NCI-H1417 treated with DMSO at 0.1 percent for 48 hours (cell line): Measurements from ENCODE around the gene TCEA2.

ENCODE experiments used
- DNase-seq: peaks from one replicate; lab custom pipeline; 2025; lab: John Stamatoyannopoulos, UW

The TCEA2 gene

DNA sequence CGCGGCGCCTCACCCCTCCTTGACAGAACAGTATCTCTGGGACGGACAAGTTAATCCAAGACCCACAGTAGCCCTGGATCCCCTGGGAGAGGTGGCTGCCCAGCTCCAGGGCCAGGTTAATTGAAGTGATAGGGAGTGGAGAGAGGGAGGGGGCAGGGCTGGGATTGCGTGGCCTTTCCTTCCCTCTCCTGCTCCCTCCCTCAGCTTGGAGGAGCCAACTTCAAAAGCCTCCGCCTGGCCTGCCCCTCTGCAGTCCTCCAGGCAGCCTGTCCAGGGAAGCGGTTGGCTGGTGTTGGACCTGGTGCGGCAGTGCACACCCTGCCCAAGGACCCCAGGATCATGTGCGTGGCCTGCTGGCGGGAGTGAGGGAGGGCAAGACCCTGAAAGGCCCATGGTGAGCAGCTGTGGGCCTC lies 27.1 kb upstream of the TCEA2 start, which contains the start of gene C20orf204:
Gene C20orf204 (plus strand): TSS at position 250 of the 413 bp plus-strand sequence. CDS start 142 bp downstream, at position 392.
- no peak for DNase-seq

DNA sequence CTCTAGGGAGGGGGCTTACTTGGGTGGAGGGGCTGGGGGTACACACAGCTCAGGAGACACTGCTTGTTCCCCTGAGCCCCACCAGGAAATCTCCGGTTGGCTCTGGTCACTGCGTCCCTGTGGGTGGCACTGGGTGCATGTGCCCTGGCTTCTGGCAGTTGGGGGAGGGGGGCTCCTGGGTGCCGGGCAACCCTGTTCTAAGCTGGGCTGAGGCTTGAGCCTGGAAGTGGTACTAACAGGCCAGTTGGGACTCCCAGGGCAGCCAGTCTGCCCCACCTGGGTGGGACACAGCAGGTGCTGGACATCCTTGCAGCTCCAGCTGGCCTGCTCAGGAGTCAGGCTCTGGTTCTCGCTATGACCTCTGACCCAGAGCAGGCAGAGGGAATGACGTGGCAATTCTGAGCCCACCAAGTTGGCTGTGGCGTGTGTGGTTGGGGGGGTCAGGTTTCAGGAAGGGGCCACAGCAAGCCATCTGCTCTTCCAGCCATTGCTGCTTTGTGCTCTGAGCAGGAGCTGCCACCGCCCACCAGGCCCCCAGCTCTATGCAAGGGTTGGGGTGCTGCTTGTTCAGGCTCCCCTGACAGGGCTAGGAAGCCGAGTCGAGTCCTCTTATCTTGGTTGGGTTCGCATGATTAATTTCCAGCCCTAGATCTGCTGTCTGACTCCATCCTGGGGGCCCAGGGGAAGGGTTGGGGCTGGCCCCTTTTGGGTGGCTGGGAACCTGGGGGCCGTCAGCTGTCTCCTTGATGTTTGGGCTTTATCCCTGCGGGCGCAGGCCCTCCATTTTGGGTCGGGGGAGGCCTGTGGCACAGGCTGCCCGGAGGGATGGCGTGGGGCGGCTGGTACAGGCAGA lies 26.4 kb upstream of the TCEA2 start:
- DNase-seq: no peak

DNA sequence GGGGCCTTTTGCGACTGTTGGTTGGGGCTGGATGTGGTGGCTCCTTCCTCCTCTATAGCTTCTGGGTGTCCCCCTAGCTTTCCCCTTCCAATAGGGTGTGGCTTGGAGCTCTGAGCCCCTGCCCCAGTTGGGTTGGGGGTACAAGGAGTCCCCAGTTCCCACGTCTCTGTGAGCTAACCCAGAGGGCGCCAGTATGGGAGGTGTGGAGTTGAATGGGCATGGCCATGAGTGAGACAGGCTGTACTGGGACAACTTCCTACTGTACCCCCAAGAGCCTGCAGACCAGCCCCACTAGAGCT lies 25.9 kb upstream of the TCEA2 start:
- DNase-seq: no peak

DNA sequence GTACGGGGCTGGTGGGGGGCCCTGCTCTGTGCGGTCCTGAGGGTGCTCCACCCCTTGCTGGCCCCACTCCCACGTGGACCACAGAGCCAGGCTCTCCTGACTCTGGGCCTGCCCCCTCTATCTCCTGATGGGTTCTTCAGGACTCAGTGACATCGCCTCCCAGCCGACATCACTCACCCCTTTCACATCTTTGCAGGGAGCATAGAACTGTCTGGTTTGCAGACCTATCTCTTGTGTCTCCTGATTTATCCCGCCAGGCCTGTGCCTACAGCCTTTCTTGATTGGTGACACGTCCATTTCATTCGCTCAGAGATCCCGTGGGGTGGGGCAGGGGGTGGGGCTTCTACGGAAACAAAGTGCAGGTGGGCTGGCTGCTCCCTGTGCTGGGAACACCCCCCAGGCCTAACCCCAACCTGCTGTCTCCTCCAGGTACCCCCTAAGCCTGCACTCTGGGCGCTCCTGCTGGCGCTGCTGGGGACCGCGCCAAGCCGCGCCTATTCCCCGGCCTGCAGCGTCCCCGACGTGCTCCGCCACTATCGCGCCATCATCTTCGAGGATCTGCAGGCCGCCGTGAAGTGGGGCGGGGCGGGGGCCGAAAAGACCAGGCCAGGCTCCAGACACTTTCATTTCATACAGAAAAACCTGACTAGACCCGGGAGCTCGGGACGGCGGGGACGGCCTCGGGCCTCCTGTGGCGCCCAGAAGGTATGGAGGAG lies 25.3 kb upstream of the TCEA2 start:
- no peak for DNase-seq

DNA sequence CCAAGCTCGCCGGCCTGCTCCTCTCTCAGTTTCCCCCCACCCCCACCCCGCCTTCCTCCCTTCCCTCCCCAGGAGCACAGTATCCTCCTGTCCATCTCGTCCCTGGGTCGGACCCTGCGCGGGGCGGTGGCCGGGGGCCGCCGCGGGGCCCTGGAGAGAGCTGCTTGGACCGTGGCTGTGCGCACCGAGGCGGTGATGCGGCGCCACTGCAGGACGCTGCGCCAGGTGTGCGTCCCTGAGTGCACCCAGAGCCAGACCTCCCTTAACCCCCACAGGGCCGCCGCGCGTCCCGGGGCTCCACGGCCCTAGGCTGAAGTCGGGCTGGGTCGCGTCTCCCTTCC lies 24.8 kb upstream of the TCEA2 start:
- DNase-seq: no peak

DNA sequence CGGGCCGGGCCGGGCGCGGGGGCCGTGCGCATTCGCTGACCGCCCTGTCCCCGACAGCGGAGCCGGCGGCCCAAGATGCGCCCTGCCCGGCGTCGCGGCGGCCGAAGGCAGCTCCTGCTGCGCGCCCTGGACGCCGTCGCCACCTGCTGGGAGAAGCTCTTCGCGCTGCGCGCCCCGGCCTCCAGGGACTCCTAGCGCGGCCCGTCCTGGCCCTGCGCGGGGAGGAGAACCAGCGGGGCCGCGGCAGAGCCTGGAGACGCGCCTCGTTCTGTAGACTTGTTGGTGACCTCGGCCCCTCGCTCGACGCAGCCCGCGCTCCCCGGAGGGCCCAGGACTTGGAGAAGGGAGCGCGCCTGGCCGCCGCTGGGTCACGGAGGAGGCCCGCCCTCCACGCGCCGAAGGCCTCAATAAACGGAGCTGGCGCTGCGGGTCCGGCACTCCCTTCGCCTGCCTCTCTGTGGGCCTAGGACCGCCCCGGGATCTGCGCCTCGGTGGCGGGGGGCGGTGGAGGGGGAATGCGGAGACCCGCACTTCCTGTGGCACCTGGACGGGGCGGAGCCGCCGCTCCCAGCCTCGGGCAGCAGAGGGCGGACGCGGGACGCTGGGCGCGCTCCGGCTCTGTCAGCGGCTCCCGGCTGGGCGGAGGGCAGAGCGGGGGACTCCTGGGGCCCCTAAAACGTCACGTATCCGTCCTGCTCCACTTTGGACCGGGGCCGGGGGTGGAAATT lies 24.3 kb upstream of the TCEA2 start:
- peak; percentile 18 for DNase-seq

DNA sequence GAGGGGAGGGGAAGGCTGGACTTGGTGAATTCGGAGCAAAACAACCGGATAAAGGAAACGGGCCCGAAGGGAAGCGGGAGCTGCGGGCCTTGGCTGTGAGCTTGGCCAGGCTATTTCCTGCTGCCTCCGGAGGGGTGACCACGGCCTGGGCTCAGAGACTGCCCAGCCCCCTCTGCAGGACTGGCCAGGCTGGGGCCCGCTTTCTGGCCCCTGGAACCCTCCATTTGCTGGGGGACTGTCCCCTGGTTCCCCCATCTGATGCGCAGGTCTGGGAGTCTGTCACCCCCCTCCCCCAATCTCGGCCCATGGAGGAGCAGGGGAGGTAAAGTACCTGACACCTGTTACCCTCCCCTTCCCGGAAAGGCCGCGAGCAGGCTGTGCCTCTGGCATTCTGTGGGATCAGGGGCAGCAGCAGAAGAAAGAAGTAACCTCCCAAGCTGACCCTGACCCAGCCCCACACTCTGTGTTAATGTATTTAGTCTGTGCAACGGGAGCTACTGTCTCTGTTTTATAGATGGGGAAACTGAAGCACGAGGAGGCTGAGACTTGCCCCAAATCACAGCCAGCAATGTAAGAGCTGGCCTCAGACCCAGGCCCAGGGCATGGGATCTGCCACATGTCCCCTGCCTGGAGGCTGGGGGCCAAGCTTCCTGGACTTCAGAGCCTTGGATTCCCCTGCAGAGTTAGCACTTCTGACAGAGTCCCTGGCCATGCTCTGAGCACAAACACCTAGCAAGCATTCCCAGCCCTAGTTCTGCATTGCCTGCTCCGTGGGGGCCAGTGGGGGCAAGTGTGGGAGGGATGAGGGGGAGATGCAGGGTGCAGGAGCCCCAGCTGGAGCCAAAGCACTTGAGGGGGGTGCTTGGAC lies 23.5 kb upstream of the TCEA2 start:
- DNase-seq: no peak

DNA sequence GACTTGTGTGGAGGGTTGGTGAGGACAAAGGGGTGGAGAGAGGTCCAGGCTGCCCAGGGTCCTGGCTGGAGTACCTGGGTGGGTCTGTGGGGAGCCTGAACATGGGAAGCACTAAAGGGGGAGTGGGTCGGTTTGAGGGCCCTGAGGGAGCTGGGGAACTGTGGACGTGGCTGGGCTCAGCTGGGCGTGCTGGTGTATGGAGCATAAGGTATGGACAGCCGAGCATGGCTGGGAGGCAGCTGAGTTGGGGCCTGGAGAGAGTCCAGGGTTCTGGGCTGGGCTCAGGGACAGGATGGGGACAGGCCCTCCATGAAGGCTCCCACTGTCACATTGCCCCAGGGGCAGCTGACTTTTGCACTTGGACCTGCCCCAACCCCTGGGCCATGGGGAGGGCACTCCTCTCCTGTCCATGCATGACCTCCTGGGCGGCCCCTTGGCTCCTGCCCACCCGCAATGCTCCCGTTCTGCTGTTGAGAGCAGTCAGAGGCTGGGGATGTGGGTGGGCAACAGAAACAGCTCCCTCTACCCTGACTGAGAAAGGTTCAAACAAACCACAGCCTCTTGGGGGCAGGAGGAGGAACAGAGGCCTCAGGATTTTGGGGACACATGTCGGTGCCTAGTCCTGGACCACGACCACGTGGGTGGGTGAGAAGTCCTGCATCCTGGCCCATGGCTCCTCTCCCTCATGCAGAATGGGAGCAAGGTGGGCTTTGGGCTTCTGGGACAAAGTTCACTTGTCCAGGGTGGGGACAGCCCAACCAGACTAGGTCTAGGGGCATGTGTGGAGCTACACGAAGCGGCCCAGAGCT lies 22.6 kb upstream of the TCEA2 start:
- DNase-seq: no peak

DNA sequence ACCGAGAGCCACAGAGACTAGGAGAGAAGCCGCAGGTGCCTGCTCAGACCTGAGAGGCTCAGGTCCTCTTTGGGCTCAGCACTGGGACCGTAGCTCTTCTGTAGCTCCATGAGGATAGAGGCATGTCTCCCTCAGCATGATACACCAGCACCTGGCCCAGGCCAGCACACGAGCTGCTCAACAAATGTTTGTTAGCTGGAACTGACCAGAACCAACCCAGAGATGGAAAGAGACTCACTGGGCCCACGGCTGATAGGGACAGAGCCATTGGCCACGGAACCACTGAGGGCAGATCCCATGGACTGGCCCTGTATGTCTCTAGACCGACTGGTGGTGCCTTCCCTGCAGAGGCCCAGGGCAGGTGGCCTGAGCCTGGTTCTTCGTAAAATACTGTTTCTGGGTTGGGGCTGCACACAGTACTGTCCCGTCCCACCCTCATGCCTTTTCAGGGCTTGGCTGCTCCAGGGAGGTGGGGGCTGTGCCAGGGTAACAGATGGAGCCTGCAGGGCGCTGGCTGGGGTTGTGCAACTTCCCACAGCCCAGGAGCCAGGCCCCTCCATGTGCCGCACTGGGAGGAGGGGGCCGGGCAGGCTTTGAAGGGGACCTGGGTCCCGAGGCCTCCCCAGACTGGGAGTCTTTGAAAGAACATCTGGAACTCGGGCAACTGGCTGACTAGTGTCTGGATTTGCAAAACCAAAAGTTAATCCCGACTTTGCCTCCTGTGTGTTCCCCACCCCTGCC lies 21.8 kb upstream of the TCEA2 start:
- DNase-seq: no peak

DNA sequence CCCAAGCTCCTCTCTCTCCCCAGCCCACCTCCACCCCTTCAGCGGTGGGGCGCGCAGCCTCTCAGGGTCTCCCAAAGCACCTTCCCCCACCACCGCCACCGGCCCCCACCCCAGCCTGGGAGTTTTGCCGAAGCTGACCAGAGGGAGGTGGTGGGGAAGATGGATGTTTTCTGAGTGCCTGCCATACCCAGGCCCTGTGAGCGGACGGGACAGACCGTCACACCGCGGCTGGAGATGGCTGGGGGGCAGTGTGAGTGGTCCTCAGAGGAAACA lies 21.3 kb upstream of the TCEA2 start:
- no peak for DNase-seq

DNA sequence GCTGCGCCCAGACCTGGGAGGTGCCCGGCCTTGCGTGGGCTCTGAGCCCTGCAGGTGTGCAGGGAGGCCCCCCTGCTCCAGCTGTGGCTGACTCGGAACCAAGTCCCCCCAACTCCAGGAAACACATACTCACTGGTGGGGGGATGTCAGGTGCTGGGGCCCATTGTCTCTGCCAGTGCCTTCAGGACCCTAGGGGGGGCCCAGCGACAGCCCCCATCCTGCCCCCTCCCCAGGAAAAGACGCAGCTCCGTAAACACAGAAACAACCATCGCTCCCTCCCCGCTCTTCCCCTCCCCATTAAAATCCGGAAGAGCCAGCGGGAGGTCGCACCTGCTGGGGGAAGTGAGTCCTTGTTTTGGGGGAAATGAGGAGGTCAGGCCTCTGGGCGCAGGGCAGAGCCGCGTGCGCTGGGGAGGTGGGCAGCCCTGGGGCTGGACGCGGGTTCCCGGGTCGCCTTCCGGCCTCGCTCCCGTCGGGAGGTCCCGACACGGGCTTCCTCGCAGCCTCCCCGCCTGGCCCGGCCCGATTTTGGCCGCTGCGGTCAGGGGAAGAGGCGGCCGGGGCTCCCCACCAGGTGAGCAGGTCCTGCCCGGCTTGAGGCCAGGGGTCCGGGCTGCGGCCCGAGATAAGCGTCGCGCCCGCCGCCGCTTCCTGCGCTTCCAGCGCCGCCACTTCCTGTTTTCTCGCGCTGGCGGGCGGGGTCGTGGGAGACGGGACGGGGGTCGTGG lies 20.8 kb upstream of the TCEA2 start:
- DNase-seq: no peak

DNA sequence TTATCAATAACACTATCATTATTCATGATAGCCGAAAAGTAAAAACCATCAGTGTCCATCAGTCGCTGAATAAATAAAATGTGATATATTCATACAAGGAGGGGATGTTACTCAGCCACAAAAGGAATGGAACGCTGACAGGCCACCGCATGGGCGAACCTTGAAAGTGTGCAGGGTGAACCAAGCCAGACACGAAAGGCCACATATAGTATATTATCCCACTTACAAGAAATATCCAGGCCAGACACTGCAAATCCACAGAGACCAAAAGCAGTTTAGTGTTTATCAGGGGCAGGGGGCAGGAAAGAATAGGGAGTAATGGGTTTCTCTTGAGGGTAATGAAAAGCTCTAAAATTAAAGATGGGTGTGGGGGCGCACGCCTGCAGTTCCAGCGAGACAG lies 19.2 kb upstream of the TCEA2 start:
- no peak for DNase-seq

DNA sequence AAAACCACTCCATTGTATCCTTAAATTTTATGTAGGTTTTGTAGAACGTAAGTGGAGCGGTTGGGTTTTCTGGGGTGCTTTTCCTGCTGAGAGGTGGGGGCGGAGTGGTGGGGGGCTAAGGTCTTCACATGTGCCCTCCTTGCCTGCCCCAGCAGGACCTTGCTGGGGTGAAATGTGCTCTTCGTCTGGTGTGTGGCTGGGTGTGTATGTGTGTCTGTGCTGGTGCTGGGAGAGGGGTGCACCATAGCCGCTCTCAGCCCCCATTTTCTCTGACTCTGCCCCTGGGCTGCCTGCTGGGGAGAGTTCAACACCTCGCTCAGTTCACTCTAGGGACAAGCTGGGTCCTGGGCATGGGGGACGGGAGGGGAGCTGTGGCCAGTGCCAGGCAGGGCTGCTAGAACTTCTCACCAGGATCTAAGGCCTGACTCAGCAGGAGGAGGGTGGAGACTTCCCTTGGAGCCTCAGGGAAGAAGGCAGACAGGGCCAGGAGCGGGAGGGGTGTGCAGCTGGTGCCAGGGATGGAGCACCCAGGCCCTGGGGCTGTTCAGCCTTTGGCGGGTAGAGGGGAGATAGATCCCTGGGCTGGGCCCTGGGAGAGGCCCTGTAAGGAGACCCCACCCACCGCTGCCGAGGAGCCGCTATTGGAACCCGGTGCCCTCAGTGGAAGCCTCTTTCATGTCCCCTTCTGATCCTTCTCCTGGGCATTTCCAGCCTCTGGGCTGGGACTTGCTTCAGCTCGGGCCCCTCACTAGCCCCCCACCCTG lies 18.3 kb upstream of the TCEA2 start:
- no peak for DNase-seq

DNA sequence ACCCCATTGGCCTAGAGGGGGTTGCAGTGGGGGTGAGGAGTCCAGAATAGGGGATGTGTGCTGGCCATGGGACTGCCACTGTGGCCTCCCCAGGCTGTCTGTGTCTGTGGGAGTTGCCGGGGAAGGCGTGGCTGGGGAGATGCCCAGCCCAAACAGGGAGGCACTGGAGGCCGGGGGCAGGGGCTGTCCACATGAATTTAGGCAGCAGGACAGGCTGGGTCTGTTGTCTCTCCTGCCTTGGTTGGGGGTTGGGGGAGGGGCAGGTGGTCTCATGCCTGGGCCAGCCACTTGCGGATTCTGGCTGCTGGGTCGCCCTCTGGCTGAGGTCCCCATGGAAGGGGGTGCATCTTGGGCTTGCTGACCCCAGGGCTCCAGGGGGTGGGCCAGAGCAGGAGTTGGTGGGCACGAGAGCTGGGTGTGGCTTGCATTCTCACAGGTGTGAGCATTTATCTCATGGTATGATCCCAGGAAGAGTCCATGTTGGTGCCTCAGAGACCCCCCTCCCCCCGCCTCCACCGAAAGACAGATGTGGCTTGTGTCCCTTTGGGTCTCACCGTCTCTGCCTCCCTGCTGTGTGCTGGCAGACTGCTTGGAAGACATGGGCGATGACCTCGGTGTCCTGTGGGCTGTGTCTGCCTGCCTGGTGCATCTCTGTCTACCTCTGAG lies 17.5 kb upstream of the TCEA2 start:
- no peak for DNase-seq

DNA sequence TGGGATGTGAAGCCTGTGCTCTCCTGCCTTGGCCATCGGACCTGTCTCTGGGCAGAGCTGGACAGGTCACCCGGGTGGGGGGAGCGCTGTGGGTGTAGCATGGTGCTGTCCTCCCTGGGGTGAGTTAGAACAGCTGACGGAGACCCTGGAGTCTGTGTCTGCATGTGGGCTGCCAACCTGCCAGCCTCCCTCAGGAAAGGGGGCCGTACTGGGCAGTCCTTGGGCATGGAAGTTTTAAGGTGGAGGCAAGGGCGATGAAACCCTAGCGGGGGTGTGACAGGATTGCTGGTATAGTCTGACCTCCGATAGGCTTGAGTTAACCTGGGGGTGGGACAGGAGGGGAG lies 16.0 kb upstream of the TCEA2 start:
- no peak for DNase-seq

DNA sequence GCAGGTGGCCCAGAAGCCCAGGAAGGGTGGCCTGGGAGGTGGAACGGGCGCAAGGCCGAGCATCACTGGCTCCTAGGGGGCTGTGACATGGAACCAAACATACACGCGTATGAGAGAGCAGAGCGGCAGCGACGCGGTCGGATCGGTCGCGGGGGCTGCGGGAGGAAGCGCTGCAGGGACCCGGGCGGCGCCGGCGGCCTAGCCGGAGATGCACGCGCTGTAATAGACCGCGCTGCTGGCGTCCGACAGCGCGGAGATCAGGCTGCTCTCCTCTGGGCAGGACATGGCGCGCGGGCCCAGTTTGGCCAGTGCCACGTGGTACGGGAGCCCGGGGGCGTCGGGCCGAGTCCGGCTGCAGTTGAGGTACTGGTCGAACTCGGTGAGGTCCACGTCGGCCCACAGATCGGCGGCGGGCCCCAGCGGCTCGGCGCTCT lies 15.0 kb upstream of the TCEA2 start:
- DNase-seq: no peak

DNA sequence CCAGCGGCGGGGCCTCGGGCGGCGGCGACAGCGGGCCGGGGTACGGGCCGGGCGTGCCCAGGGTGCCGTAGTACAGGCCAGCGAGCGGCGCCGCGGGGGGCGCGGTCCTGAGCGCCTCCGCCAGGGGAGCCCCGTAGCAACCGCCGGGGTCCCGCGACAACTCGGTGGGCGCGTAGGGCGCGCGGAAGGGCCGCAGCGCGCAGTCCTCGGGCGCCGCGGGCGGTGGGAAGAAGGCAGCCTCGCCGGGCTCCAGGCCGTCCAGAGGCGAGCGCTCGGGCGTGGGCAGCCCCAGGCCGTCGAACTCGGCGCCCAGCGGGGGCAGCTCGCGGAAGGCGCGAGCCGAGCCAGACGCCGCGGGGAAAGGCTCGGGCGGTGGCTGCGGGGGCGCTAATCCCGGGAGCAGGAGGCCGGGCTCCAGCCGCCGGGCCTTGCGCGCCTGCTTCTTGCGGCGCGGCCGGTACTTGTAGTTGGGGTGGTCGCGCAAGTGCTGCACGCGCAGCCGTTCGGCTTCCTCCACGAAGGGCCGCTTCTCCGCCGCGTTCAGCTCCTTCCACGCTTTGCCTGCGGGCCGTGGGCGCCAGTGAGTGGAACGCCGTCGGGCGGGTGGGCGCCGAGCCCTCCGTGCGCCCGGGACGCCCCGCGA lies 14.5 kb upstream of the TCEA2 start:
- no peak for DNase-seq
